Naive thymus-derived CD8-positive, alpha-beta T cell (primary cell): ENCODE measurements around the gene LRRC4C. TPM values are rescaled to one million over a fixed set of nuclear protein-coding genes. Genes with fewer than 3 reads are reported as not detected.

Experiments
- ATAC-seq, 2 donors: fragments of 150-1000 bp; cut with Tn5 transposase in 1 of 2; sonication (Bioruptor Pico), chemical (Tn5 transposase) in 1 of 2; 1 replicate in 1 of 2; 2 replicates in 1 of 2; pipeline ENCODE4 v1.10.0; 2021; ENCODE audit warnings: mild to moderate bottlenecking in 2 of 2, moderate library complexity in 2 of 2
- POLR2A ChIA-PET: fragments of 350-600 bp; sonication (Branson Sonifier 250); formaldehyde crosslinking; loops from one replicate; lab custom pipeline; 2021; ENCODE audit warnings: antibody characterized with exemption; lab: Charles Lee
- DNase-seq, 10 donors: peaks; one replicate each; pipeline versions ENCODE4 v3.0.0 to v3.0.0-alpha.2; 2020 to 2022
- H3K27ac Mint-ChIP-seq, 10 donors: one replicate each; pipeline ENCODE4 v1.8.0; 2020 to 2022; ENCODE audit warnings: mild to moderate bottlenecking in 10 of 10, mixed read lengths in 10 of 10, moderate library complexity in 4 of 10, inconsistent platforms in 1 of 10
- H3K27me3 Mint-ChIP-seq, 5 donors: one replicate each; pipeline ENCODE4 v1.8.0; 2021 to 2022; ENCODE audit warnings: mixed read lengths in 5 of 5
- H3K36me3 Mint-ChIP-seq, 3 donors: one replicate each; pipeline ENCODE4 v1.8.0; 2020 to 2022; ENCODE audit warnings: mixed read lengths in 3 of 3, mild to moderate bottlenecking in 2 of 3, inconsistent platforms in 1 of 3
- H3K4me1 Mint-ChIP-seq, 4 donors: one replicate each; pipeline ENCODE4 v1.8.0; 2021 to 2022; ENCODE audit warnings: mixed read lengths in 4 of 4
- H3K4me3 Mint-ChIP-seq, 10 donors: one replicate each; pipeline ENCODE4 v1.8.0; 2020 to 2022; ENCODE audit warnings: mild to moderate bottlenecking in 10 of 10, mixed read lengths in 10 of 10, moderate library complexity in 6 of 10, inconsistent platforms in 1 of 10
- H3K9me3 Mint-ChIP-seq, 9 donors: one replicate each; pipeline ENCODE4 v1.8.0; 2020 to 2022; ENCODE audit warnings: mixed read lengths in 9 of 9, mild to moderate bottlenecking in 3 of 9, inconsistent platforms in 1 of 9, moderate library complexity in 1 of 9
- polyA plus RNA-seq, 3 donors: library from polyadenylated mRNA; unstranded; fragments of 300-500 nt; fragmentation: Illumina TruSeq; gene quantifications; one replicate each; pipeline ENCODE4 v1.2.3, GENCODE V29; 2021
- total RNA-seq, 8 experiments: library from RNA in 2 of 8; stranded (reverse) in 2 of 8; gene quantifications; one replicate each; pipeline ENCODE4 v1.2.3 and lab custom pipeline; 2021 to 2026

LRRC4C gene
- total and polyA plus RNA-seq, 5 experiments from 2014 or later: not detected

DNA sequence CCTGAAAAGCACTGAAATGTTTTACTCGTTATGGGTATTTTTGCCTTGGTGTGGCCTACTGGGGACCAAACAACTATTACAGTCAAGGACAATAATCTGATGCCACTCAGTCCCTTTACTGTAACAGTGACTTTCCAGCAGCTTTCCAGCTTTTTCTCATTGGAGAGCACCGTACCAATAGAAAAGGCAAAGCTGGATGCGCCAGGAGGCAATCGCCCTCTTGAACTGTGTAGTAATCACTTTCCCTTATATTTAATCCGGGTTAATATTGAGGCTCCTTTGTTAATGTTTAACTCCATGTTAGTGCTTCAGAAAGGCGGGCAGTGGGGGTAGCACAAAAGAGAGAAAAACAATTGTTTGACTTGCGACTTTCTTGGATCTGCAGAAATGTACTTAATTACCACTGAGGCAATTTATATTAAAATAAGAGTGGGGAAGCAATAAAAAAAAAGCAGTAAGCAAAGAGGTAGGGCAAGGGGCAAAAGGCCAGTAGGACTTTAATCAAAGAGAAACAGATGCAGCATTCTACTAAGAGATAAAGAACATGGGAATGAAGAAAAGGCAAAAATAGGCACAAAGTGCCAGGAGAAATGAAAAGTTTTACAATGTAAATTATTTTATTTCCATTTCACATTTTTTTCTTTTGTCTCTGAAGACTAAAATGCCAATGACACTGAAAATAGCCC, 81.6 kb downstream of the LRRC4C start:
- H3K27ac Mint-ChIP-seq: no peak overlapping the region
- H3K36me3 Mint-ChIP-seq: no peaks in the 10 kb centered on the region
- ATAC-seq: no peak
- H3K9me3 Mint-ChIP-seq: peaks cover 0 to 4% (median 2%) of the 10 kb centered on the region in 9 donors
- H3K27me3 Mint-ChIP-seq: no peaks in the 10 kb centered on the region
- POLR2A ChIA-PET: no interaction called here
- no peak overlapping the region for H3K4me3 Mint-ChIP-seq
- no peak for DNase-seq
- H3K4me1 Mint-ChIP-seq: no peaks in the 10 kb centered on the region

DNA sequence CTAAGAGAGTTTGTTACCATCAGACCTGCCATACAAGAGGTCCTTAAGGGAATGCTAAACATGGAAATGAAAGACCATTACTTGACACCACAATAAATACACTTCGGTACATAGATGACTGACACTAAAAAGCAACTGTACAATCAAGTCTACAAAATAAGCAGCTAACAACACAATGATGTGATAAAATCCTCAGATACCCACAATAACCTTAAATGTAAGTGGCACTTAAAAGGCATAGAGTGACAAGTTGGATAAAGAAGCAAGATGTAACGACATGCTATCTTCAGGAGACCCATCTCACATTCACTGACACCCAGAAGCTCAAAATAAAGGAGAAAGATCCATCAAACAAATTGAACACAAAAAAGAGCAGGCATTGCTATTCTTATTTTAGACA, 107.6 kb downstream of the LRRC4C start:
- POLR2A ChIA-PET: no interaction called here
- Mint-ChIP-seq H3K9me3 (peaks cover 3 to 27% (median 14%) of the 10 kb centered on the region in 9 donors), H3K4me3 (no peak overlapping the region), H3K27me3 (no peaks in the 10 kb centered on the region), H3K4me1 (no peaks in the 10 kb centered on the region), H3K27ac (no peak overlapping the region), H3K36me3 (no peaks in the 10 kb centered on the region)
- ATAC-seq (no peak), DNase-seq (no peak)

DNA sequence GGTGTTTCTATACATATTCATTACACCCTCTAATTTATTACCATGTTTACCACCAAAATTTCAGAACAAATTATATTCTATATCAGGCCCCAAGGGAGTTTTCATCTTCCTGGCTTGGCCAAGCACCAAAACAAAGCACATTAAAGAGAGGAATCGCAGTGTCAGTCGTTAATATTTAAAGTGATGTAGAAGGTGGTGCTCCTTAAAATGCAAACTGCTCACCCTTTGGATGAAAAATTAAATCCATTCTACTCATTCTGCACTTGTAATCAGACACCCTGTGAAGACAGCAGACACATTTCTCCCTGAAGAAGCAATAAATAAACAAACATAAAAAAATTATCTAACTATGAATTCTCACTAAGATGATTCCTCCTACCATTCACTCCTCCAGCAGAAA, 113.4 kb downstream of the LRRC4C start:
- POLR2A ChIA-PET: no interaction called here
- Mint-ChIP-seq H3K27ac (no peak overlapping the region), H3K4me3 (no peak overlapping the region), H3K9me3 (peaks cover 0 to 37% (median 8%) of the 10 kb centered on the region in 9 donors), H3K27me3 (no peaks in the 10 kb centered on the region), H3K4me1 (no peaks in the 10 kb centered on the region), H3K36me3 (peaks cover 0 to 7% (median 0%) of the 10 kb centered on the region in 3 donors)
- DNase-seq (no peak), ATAC-seq (no peak)

DNA sequence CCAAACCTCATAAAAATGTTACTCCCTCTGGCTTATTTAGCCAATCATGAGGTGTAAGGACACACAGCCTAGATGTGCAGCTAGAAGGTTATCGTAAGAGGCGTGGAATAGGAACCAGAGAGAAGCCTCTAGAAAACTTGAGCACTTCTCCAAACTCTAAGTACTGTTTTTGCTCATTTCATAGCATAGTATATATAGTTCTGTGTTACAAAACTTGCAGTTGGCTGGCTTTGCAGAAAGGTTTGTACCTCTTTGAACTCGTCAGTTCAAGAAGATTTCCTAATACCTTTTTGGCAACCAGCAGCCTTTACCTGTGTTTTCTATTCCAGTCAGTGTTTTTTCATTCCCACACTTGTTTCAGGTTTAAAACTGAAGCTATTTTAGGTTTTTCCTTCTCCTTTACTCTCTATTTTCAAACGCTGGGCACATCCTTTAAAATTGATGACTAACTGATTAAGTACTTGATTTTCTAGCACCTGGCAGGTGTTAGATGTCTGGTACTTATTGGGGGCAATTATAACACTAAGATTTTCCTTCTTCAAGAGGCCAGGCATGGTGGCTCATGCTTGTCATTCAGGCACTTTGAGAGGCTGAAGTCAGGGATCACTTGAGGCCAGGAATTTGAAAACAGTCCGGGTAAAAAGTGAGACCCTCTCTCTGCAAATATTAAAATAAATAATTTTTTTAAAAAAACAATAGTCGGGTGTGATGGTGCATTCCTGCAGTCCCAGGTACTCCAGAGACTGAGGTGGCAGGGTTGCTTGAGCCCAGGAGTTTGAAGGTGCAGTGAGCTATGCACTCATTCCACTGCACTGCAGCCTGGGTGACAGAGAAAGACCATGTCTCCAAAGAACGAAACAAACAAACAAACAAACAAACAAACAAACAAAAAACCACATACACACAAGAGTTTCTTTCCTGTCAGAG, 125.2 kb downstream of the LRRC4C start:
- Mint-ChIP-seq H3K36me3 (no peaks in the 10 kb centered on the region), H3K27me3 (no peaks in the 10 kb centered on the region), H3K4me3 (no peak overlapping the region), H3K27ac (peak overlapping the region in 1 of 10 donors; percentile 71), H3K4me1 (no peaks in the 10 kb centered on the region), H3K9me3 (peaks cover 0 to 42% (median 12%) of the 10 kb centered on the region in 9 donors)
- no peak for ATAC-seq
- POLR2A ChIA-PET: no interaction called here
- no peak for DNase-seq

GRCh38 chr11:41333357-41333756, 126.1 kb downstream of the LRRC4C start:
- Mint-ChIP-seq H3K27me3 (no peaks in the 10 kb centered on the region), H3K36me3 (no peaks in the 10 kb centered on the region), H3K27ac (no peak overlapping the region), H3K9me3 (peaks cover 0 to 50% (median 13%) of the 10 kb centered on the region in 9 donors), H3K4me3 (no peak overlapping the region), H3K4me1 (no peaks in the 10 kb centered on the region)
- POLR2A ChIA-PET: no interaction called here
- DNase-seq: no peak
- ATAC-seq: no peak

- ATAC-seq (no peak), DNase-seq (no peak)
- H3K27ac Mint-ChIP-seq: no peak overlapping the region
- H3K4me3 Mint-ChIP-seq: no peak overlapping the region
- H3K9me3 Mint-ChIP-seq: peaks cover 0 to 44% (median 9%) of the 10 kb centered on the region in 9 donors
- no peaks in the 10 kb centered on the region for H3K27me3 Mint-ChIP-seq
- no peaks in the 10 kb centered on the region for H3K4me1 Mint-ChIP-seq
- no peaks in the 10 kb centered on the region for H3K36me3 Mint-ChIP-seq
- POLR2A ChIA-PET: no interaction called here
Observed at GRCh38 chr11:41328324-41328723, 131.1 kb downstream of the LRRC4C start.

DNA sequence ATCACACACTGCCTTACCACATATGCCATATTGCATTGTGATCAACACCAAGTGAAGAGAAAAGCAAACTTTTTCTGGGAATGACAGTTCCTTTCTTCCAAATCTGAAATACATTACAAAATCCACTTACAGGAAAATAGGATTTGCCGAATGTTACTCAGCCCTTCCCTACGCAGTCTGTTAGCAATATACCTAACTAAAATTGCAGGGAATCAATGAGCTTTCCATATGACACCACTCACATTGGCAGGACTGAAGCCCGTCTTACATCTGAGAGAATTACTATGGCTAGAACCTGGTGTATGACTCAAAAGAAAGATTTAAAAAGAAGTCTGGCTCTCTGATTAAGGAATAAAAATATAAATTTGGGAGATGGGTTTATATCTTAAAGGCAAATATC, 136.0 kb downstream of the LRRC4C start:
- POLR2A ChIA-PET: no interaction called here
- no peak for DNase-seq
- H3K27ac Mint-ChIP-seq: no peak overlapping the region

GRCh38 chr11:41320653-41321052, 138.8 kb downstream of the LRRC4C start:
- POLR2A ChIA-PET: no interaction called here
- Mint-ChIP-seq H3K36me3 (no peaks in the 10 kb centered on the region), H3K4me1 (no peaks in the 10 kb centered on the region), H3K27me3 (no peaks in the 10 kb centered on the region), H3K4me3 (no peak overlapping the region), H3K9me3 (peaks cover 0 to 16% (median 3%) of the 10 kb centered on the region in 9 donors), H3K27ac (no peak overlapping the region)
- DNase-seq: no peak
- no peak for ATAC-seq

More for the DNA sequence above, 136.0 kb downstream of the LRRC4C start:
- Mint-ChIP-seq H3K4me3 (no peak overlapping the region), H3K4me1 (no peaks in the 10 kb centered on the region), H3K36me3 (no peaks in the 10 kb centered on the region), H3K9me3 (peaks cover 0 to 27% (median 9%) of the 10 kb centered on the region in 9 donors), H3K27me3 (no peaks in the 10 kb centered on the region)
- no peak for ATAC-seq

DNA sequence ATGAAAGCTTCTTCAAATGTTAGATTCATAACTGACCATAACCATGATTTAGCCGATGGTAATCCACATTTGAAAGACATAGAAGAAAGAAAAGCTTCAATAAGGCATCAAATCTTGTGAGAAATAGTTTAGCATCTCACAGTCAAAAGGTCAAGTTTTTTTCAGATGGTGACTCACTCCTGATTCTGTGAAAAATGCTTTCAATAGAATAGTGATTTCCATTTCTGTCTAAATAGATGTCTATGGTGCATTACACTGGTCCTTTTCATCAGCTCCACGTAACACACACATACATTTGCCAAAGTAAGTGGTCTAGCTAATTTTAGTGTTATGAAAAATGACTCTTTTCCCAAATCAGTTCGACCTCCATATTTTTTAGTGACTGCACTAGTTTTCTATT, 139.2 kb downstream of the LRRC4C start:
- H3K4me1 Mint-ChIP-seq: no peaks in the 10 kb centered on the region
- H3K27ac Mint-ChIP-seq: no peak overlapping the region
- H3K27me3 Mint-ChIP-seq: no peaks in the 10 kb centered on the region
- H3K9me3 Mint-ChIP-seq: peaks cover 0 to 15% (median 2%) of the 10 kb centered on the region in 9 donors
- DNase-seq: no peak
- ATAC-seq: no peak
- no peak overlapping the region for H3K4me3 Mint-ChIP-seq
- H3K36me3 Mint-ChIP-seq: no peaks in the 10 kb centered on the region
- POLR2A ChIA-PET: no interaction called here

DNA sequence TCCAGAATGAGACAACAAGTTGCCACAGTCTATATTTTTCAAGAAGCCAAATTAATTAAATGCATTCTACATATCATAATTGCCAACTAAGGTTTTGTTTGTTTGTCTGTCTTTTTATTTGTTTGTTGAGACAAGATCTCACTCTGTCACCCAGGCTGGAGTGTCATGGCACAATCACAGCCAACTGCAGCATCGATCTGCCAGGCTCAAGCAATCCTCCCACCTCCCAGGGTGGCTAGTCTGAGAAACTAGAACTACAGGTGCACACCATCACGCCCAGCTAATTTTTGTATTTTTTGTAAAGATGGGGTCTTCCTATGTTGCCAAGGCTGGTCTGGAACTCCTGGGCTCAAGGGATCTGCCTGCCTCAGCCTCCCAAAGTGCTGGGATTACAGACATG, 140.0 kb downstream of the LRRC4C start:
- no peaks in the 10 kb centered on the region for H3K4me1 Mint-ChIP-seq
- no peaks in the 10 kb centered on the region for H3K36me3 Mint-ChIP-seq
- no peak overlapping the region for H3K4me3 Mint-ChIP-seq
- H3K9me3 Mint-ChIP-seq: peaks cover 0 to 14% (median 3%) of the 10 kb centered on the region in 9 donors
- DNase-seq (no peak), ATAC-seq (no peak)
- POLR2A ChIA-PET: no interaction called here
- H3K27me3 Mint-ChIP-seq: no peaks in the 10 kb centered on the region
- H3K27ac Mint-ChIP-seq: no peak overlapping the region

- POLR2A ChIA-PET: no interaction called here
- DNase-seq (no peak), ATAC-seq (no peak)
- Mint-ChIP-seq H3K9me3 (peaks cover 0 to 21% (median 7%) of the 10 kb centered on the region in 9 donors), H3K27me3 (no peaks in the 10 kb centered on the region), H3K4me1 (no peaks in the 10 kb centered on the region), H3K27ac (no peak overlapping the region), H3K4me3 (no peak overlapping the region), H3K36me3 (no peaks in the 10 kb centered on the region)
Observed at GRCh38 chr11:41316751-41317150, 142.7 kb downstream of the LRRC4C start.

GRCh38 chr11:41313226-41313625, 146.2 kb downstream of the LRRC4C start:
- Mint-ChIP-seq H3K4me3 (no peak overlapping the region), H3K27ac (no peak overlapping the region), H3K27me3 (no peaks in the 10 kb centered on the region), H3K4me1 (no peaks in the 10 kb centered on the region), H3K36me3 (no peaks in the 10 kb centered on the region), H3K9me3 (peaks cover 0 to 21% (median 4%) of the 10 kb centered on the region in 9 donors)
- DNase-seq: no peak
- POLR2A ChIA-PET: no interaction called here
- no peak for ATAC-seq

- ATAC-seq: no peak
Observed at GRCh38 chr11:41309716-41310115, 149.7 kb downstream of the LRRC4C start.

More at GRCh38 chr11:41309716-41310115, 149.7 kb downstream of the LRRC4C start:
- Mint-ChIP-seq H3K27me3 (no peaks in the 10 kb centered on the region), H3K4me3 (no peak overlapping the region), H3K4me1 (no peaks in the 10 kb centered on the region), H3K27ac (no peak overlapping the region), H3K36me3 (peaks cover 0 to 4% (median 0%) of the 10 kb centered on the region in 3 donors), H3K9me3 (peaks cover under 1 to 18% (median 11%) of the 10 kb centered on the region in 9 donors)
- DNase-seq: no peak
- POLR2A ChIA-PET: no interaction called here
